Prostate gland (tissue), 2 donors: ENCODE measurements around the gene NDFIP2. TPM values are rescaled to one million over a fixed set of nuclear protein-coding genes. Genes with fewer than 3 reads are reported as not detected.

ENCODE experiments used
- DNase-seq: peaks from one replicate; pipeline ENCODE4 v3.0.0-alpha.2; 2019; ENCODE audit warnings: low spot score
- H3K27ac ChIP-seq, 2 donors: fragments of 200-600 bp; sonication (generic); 2 replicates each; pipeline ENCODE4 v1.5.1; 2017 to 2019
- H3K27me3 ChIP-seq: fragments of 200-600 bp; sonication (generic); replicated peaks from 2 replicates; pipeline ENCODE4 v1.5.1; 2019; ENCODE audit not compliant: insufficient read depth
- H3K36me3 ChIP-seq, 2 donors: fragments of 200-600 bp; sonication (generic); 1 replicate in 1 of 2; 2 replicates in 1 of 2; pipeline versions ENCODE4 v1.5.1 to v1.8.1; 2017 to 2019
- H3K4me1 ChIP-seq: fragments of 200-600 bp; sonication (generic); replicated peaks from 2 replicates; pipeline ENCODE4 v1.5.1; 2019
- H3K4me3 ChIP-seq, 2 donors: fragments of 200-600 bp; sonication (generic); 2 replicates each; pipeline ENCODE4 v1.5.1; 2017 to 2019
- H3K9me3 ChIP-seq: fragments of 200-600 bp; sonication (generic); 2 replicates; pipeline ENCODE4 v1.5.1; 2017
- POLR2A ChIP-seq: fragments of 450-650 bp; IDR thresholded peaks from one replicate; pipeline ENCODE4 v1.6.1; 2016; ENCODE audit warnings: antibody characterized with exemption, mild to moderate bottlenecking
- POLR2AphosphoS5 ChIP-seq: sonication (generic); formaldehyde crosslinking; IDR thresholded peaks from one replicate; pipeline ENCODE4 v1.6.1; 2017; ENCODE audit warnings: antibody characterized with exemption
- WGBS: methylation state at CpG from one replicate; pipeline ENCODE4 v1.1.5; 2018; 5-methylcytosine and 5-hydroxymethylcytosine counted together
- intact Hi-C: fragments of 100-400 bp; cut with DNase I; formaldehyde crosslinking; loops from one replicate; pipeline ENCODE4 v1.14.2; 2022
- total RNA-seq, 2 donors: library from RNA; depleted of rRNA; stranded (reverse); fragments of >200 nt; gene quantifications; one replicate each; pipeline ENCODE4 v1.1.0, GENCODE V29; 2016
- TF ChIP-seq, protein P1 (sequence below), 4 experiments: fragments of 200-600 bp in 2 of 4; fragments of 450-650 bp in 2 of 4; sonication (generic) in 2 of 4; IDR thresholded peaks; 1 replicate in 3 of 4; 2 replicates in 1 of 4; pipeline ENCODE4 v1.5.1; 2016 to 2019; ENCODE audit warnings: antibody characterized with exemption in 4 of 4, mild to moderate bottlenecking in 2 of 4, moderate library complexity in 2 of 4

The NDFIP2 gene
- total RNA-seq, 2 donors from 2014 or later, result 22.2 to 30.8 TPM

GRCh38 chr13:79475569-79475968 is 5.4 kb upstream of the NDFIP2 start:
- intact Hi-C loops, result no loop called here
- no peak for TF ChIP-seq POLR2AphosphoS5
- TF ChIP-seq POLR2A, result no peak
- TF ChIP-seq, protein P1, sequence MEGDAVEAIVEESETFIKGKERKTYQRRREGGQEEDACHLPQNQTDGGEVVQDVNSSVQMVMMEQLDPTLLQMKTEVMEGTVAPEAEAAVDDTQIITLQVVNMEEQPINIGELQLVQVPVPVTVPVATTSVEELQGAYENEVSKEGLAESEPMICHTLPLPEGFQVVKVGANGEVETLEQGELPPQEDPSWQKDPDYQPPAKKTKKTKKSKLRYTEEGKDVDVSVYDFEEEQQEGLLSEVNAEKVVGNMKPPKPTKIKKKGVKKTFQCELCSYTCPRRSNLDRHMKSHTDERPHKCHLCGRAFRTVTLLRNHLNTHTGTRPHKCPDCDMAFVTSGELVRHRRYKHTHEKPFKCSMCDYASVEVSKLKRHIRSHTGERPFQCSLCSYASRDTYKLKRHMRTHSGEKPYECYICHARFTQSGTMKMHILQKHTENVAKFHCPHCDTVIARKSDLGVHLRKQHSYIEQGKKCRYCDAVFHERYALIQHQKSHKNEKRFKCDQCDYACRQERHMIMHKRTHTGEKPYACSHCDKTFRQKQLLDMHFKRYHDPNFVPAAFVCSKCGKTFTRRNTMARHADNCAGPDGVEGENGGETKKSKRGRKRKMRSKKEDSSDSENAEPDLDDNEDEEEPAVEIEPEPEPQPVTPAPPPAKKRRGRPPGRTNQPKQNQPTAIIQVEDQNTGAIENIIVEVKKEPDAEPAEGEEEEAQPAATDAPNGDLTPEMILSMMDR (IDR thresholded peaks at IDR 0.05), result no peak
- Histone ChIP-seq H3K9me3 (no peaks in the 10 kb centered on the region), H3K36me3 (no peaks in the 10 kb centered on the region), H3K27ac (no peak overlapping the region), H3K27me3 (no peaks in the 10 kb centered on the region), H3K4me1 (no peaks in the 10 kb centered on the region), H3K4me3 (no peak overlapping the region)
- 97% methylated on average over 1 of the region's 1 CpG for WGBS
- no peak for DNase-seq

GRCh38 chr13:79477968-79478367 is 3.0 kb upstream of the NDFIP2 start:
- Histone ChIP-seq H3K27ac (no peak overlapping the region), H3K9me3 (no peaks in the 10 kb centered on the region), H3K36me3 (no peaks in the 10 kb centered on the region), H3K4me3 (no peak overlapping the region), H3K27me3 (no peaks in the 10 kb centered on the region), H3K4me1 (no peaks in the 10 kb centered on the region)
- TF ChIP-seq, protein P1 (IDR thresholded peaks at IDR 0.05), result peak in 1 of 4 experiments; percentile 18
- TF ChIP-seq POLR2AphosphoS5, result no peak
- no peak for DNase-seq
- intact Hi-C loops, result no loop called here
- 18% methylated on average over 3 of the region's 3 CpGs for WGBS

DNA sequence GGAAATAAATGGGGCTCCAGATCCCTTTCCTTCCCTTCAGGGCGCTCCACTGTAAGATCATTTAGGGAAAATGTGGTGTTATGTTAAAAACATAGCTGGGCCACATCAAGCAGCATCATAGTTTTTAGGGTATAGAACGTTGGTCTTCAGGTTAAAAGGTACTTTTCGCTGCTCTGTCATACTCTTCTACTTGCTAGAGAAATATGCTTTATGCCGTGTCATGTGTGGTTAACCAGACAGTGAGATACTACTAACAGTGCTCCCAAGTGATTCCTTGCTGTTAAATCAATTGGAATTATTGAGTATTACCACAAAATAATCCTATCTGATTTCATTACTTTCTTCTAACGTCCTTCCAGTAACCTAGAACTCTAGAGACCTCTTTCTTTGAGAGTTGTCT is 1.1 kb upstream of the NDFIP2 start:
- Histone ChIP-seq H3K9me3 (no peaks in the 10 kb centered on the region), H3K4me1 (no peaks in the 10 kb centered on the region), H3K36me3 (no peaks in the 10 kb centered on the region), H3K4me3 (no peak overlapping the region), H3K27me3 (no peaks in the 10 kb centered on the region), H3K27ac (no peak overlapping the region)
- DNase-seq, result no peak
- TF ChIP-seq, protein P1 (IDR thresholded peaks at IDR 0.05), result no peak
- TF ChIP-seq POLR2AphosphoS5 (no peak), POLR2A (no peak)
- WGBS, result 85% methylated on average over 5 of the region's 5 CpGs
- intact Hi-C loops, result no loop called here

- H3K27ac ChIP-seq, result peak overlapping the region; percentile 87 to 89
- WGBS, result under 1% methylated on average over 12 of the region's 12 CpGs
Measured at GRCh38 chr13:79481685-79482052, 714 bp downstream of the NDFIP2 start.

More at GRCh38 chr13:79481685-79482052, 714 bp downstream of the NDFIP2 start:
- Histone ChIP-seq H3K27me3 (no peaks in the 10 kb centered on the region), H3K9me3 (no peaks in the 10 kb centered on the region), H3K36me3 (no peaks in the 10 kb centered on the region), H3K4me3 (peak overlapping the region; percentile 77 to 89), H3K4me1 (no peaks in the 10 kb centered on the region)
- peak; percentile 17 for DNase-seq
- TF ChIP-seq POLR2A (no peak), POLR2AphosphoS5 (no peak)
- TF ChIP-seq, protein P1 (IDR thresholded peaks at IDR 0.05), result no peak
- intact Hi-C loops, result no loop called here
